Esophagus muscularis mucosa (tissue), 4 donors: Measurements from ENCODE around the gene MRPS11. TPM values are rescaled to one million over a fixed set of nuclear protein-coding genes. Genes with fewer than 3 reads are reported as not detected.

ENCODE experiments used
- DNase-seq: peaks from one replicate; pipeline ENCODE4 v3.0.0-alpha.2; 2017; ENCODE audit errors: extremely low spot score
- H3K27ac ChIP-seq, 4 donors: fragments of 200-600 bp; sonication (generic); replicated peaks in 1 of 4; 1 replicate in 3 of 4; 2 replicates in 1 of 4; pipeline ENCODE4 v1.5.1; 2016 to 2019; ENCODE audit warnings: mild to moderate bottlenecking in 1 of 4
- H3K27me3 ChIP-seq, 4 donors: fragments of 200-600 bp; sonication (generic); one replicate each; pipeline versions ENCODE4 v1.5.1 to v1.6.0; 2016 to 2019
- H3K36me3 ChIP-seq, 4 donors: fragments of 200-600 bp; sonication (generic); one replicate each; pipeline ENCODE4 v1.5.1; 2016 to 2019
- H3K4me1 ChIP-seq, 4 donors: fragments of 200-600 bp; sonication (generic); one replicate each; pipeline ENCODE4 v1.5.1; 2016 to 2019
- H3K4me3 ChIP-seq, 4 donors: fragments of 200-600 bp; sonication (generic); 1 replicate in 2 of 4; 2 replicates in 2 of 4; pipeline ENCODE4 v1.5.1; 2016 to 2019; ENCODE audit warnings: mild to moderate bottlenecking in 4 of 4, moderate library complexity in 1 of 4
- H3K9me3 ChIP-seq, 4 donors: fragments of 200-600 bp; sonication (generic); 1 replicate in 3 of 4; 2 replicates in 1 of 4; pipeline ENCODE4 v1.5.1; 2016 to 2019
- EP300 ChIP-seq: sonication (generic); formaldehyde crosslinking; IDR thresholded peaks from one replicate; pipeline ENCODE4 v1.6.1; 2017; ENCODE audit warnings: antibody characterized with exemption
- POLR2A ChIP-seq: fragments of 450-650 bp; IDR thresholded peaks from one replicate; pipeline ENCODE4 v1.6.1; 2017; ENCODE audit warnings: antibody characterized with exemption, moderate library complexity, mild to moderate bottlenecking, low read depth
- POLR2AphosphoS5 ChIP-seq, 2 donors: sonication (generic); formaldehyde crosslinking; IDR thresholded peaks; one replicate each; pipeline ENCODE4 v1.6.1; 2017; ENCODE audit warnings: antibody characterized with exemption in 2 of 2
- WGBS: methylation state at CpG from one replicate; pipeline ENCODE4 v1.1.5; 2018; 5-methylcytosine and 5-hydroxymethylcytosine counted together
- intact Hi-C: fragments of 100-400 bp; cut with DNase I; formaldehyde crosslinking; loops from one replicate; pipeline ENCODE4 v1.15.1; 2023
- total RNA-seq, 4 donors: library from RNA; depleted of rRNA; stranded (reverse); fragments of >200 nt; gene quantifications; one replicate each; pipeline versions ENCODE4 v1.1.0 to v1.2.1, GENCODE V29; 2016
- TF ChIP-seq, protein P1 (sequence below), 3 experiments: fragments of 200-600 bp in 2 of 3; fragments of 450-650 bp in 1 of 3; sonication (generic) in 2 of 3; IDR thresholded peaks; one replicate each; pipeline ENCODE4 v1.5.1; 2017 to 2019; ENCODE audit warnings: antibody characterized with exemption in 3 of 3, mild to moderate bottlenecking in 2 of 3, moderate library complexity in 1 of 3

Gene MRPS11
- total RNA-seq, 4 donors from 2014 or later: 25.7 to 44.9 (median 34.2) TPM

DNA sequence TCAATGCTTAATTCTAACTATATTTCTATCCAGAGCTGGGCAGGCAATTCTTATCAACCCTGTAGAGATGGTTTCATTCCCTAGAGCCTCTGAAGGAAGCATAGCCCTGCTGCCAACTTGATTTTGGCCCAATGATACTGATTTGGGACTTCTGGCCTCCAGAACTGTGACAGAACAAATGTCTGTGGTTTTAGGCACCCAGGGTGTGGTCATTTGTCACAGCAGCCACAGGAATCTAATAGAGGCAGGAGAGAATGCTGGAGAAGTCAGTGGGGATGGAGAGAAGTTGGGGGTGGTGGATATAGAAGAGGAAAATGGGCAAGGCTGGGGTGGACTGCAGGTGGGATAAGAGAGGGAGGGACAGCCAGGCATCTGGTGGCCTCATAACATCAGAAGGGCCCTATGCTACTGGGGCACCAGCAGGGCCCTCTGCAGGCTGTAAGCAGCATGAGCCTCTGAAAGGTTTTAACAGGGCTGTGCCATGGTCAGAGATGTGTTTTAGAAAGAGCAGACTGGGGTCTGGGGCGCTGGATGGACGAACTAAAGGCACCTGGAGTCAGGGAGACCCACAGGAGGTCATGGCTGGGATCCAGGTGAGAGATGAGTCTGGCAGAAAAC lies 19.8 kb downstream of the MRPS11 start:
- Histone ChIP-seq H3K4me3 (no peak overlapping the region), H3K27ac (no peak overlapping the region), H3K36me3 (no peaks in the 10 kb centered on the region), H3K4me1 (no peaks in the 10 kb centered on the region), H3K9me3 (no peaks in the 10 kb centered on the region), H3K27me3 (no peaks in the 10 kb centered on the region)
- intact Hi-C loops: no loop called here
- no peak for TF ChIP-seq EP300
- TF ChIP-seq, protein P1, sequence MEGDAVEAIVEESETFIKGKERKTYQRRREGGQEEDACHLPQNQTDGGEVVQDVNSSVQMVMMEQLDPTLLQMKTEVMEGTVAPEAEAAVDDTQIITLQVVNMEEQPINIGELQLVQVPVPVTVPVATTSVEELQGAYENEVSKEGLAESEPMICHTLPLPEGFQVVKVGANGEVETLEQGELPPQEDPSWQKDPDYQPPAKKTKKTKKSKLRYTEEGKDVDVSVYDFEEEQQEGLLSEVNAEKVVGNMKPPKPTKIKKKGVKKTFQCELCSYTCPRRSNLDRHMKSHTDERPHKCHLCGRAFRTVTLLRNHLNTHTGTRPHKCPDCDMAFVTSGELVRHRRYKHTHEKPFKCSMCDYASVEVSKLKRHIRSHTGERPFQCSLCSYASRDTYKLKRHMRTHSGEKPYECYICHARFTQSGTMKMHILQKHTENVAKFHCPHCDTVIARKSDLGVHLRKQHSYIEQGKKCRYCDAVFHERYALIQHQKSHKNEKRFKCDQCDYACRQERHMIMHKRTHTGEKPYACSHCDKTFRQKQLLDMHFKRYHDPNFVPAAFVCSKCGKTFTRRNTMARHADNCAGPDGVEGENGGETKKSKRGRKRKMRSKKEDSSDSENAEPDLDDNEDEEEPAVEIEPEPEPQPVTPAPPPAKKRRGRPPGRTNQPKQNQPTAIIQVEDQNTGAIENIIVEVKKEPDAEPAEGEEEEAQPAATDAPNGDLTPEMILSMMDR (IDR thresholded peaks at IDR 0.05): no peak
- no peak for TF ChIP-seq POLR2A
- TF ChIP-seq POLR2AphosphoS5 (IDR thresholded peaks at IDR 0.05): no peak
- 70% methylated on average over 2 of the region's 2 CpGs for WGBS
- no peak for DNase-seq

DNA sequence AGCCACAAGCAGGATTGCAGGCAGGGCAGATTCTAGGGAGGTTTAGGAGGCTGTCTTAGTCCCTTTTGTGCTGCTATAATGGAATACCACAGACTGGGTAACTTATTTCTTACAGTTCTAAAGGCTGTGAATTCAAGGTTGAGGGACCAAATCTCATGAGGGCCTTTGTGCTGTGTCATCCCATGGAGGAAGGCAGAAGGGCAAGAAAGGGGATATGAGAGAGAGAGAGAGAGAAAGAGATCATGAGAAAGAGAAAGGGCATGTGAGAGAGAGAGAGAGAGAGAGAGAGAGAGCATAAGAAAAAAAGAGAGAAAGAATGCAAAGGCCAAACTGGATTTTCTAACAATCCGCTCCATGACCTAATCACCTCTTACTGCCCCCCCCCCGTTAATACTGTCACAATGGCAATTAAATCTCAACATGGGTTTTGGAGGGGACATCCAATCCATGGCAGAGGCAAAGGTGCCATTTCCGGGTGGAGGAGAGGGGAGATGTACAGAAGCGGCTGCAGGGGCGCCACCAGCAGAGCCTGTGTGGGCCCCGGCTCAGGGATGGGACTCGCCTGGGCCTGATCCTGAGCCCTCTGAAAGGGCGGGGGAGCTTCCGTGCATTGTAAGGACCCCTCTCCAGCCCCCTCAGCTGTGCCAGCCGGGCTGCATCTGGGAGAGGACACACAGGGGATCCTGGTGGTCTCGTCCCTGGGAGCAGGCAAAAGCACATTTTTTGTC lies 20.5 kb downstream of the MRPS11 start:
- H3K27ac ChIP-seq: no peak overlapping the region
- TF ChIP-seq POLR2AphosphoS5 (IDR thresholded peaks at IDR 0.05) (no peak), EP300 (no peak), POLR2A (no peak)
- TF ChIP-seq, protein P1 (IDR thresholded peaks at IDR 0.05): no peak
- no peaks in the 10 kb centered on the region for H3K27me3 ChIP-seq
- no peaks in the 10 kb centered on the region for H3K9me3 ChIP-seq
- no peaks in the 10 kb centered on the region for H3K4me1 ChIP-seq
- intact Hi-C loops: no loop called here
- H3K4me3 ChIP-seq: no peak overlapping the region
- 68% methylated on average over 5 of the region's 11 CpGs for WGBS
- H3K36me3 ChIP-seq: no peaks in the 10 kb centered on the region
- DNase-seq: no peak

DNA sequence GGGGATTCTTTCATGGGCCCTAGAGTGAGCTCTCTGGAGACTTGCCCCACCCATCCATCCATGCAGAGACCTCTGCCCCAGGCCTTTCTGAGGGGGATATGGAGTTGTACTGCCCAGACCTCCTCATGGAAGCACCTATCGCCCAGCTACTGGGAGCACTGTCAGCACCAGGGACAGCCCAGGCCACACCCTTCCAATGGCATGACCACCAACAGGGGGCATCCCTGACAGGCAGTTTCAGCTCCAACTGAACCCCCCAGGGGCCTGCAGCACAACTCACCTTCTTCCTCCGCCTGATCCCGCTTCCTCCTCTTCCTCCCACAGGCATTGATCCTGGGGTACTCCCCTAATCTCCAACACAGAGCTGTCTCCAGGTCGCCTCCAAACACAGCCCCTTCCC lies 21.8 kb downstream of the MRPS11 start:
- WGBS: no CpG with 5 or more reads among the region's 4 CpGs

DNA sequence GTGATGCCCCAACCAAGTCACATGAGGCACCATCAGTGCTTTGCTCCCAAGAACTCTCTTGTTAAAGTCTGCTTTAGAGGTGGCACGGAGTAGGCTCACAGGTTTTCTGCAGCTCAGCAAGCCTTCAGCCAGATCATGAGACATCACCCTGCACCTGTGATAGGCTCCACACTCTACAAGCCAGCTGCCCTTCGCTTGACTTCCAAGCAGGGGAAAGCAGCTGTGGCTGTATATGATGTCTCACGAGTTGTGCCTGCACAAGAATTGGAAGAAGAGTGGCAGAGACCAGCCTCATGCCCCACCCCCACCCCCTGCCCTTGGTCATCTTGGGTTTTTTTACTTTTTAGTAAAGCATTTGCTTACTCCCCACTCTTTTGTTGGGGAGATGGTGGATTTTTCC lies 22.5 kb downstream of the MRPS11 start:
- H3K36me3 ChIP-seq: peaks cover 0 to 12% (median 2%) of the 10 kb centered on the region in 4 donors
- WGBS: 94% methylated on average over 3 of the region's 3 CpGs
- H3K4me1 ChIP-seq: no peaks in the 10 kb centered on the region
- TF ChIP-seq POLR2A (no peak), EP300 (no peak), POLR2AphosphoS5 (IDR thresholded peaks at IDR 0.05) (no peak)
- TF ChIP-seq, protein P1 (IDR thresholded peaks at IDR 0.05): no peak
- intact Hi-C loops: no loop called here
- H3K9me3 ChIP-seq: no peaks in the 10 kb centered on the region
- no peak overlapping the region for H3K27ac ChIP-seq
- no peak overlapping the region for H3K4me3 ChIP-seq
- no peaks in the 10 kb centered on the region for H3K27me3 ChIP-seq
- no peak for DNase-seq

More for the DNA sequence above, 21.8 kb downstream of the MRPS11 start:
- no peak overlapping the region for H3K27ac ChIP-seq
- H3K4me3 ChIP-seq: no peak overlapping the region
- no peak for DNase-seq
- TF ChIP-seq EP300: no peak
- no peaks in the 10 kb centered on the region for H3K4me1 ChIP-seq
- H3K36me3 ChIP-seq: peaks cover 0 to 6% (median 2%) of the 10 kb centered on the region in 4 donors
- intact Hi-C loops: no loop called here
- H3K27me3 ChIP-seq: no peaks in the 10 kb centered on the region
- no peaks in the 10 kb centered on the region for H3K9me3 ChIP-seq

DNA sequence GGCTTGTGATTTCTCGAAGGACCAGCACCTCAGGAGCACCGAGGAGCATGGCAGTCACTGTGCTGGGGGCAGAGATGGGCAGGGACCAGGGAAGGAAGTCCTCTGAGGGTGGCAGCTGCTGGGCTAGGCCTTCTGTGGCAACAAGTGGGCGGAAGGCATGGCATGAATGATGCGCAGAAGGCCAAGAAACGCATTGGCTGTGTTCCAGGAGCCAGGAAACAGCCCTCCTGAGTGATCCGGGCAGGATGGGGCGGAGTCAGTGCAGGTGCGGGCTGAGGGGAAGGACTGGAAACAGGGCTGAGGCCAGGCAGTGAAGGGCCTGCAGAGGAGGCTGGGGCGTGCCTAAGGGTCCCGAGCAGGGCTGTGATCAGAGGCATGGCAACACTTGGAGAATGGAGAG lies 23.6 kb downstream of the MRPS11 start:
- peaks cover 0 to 22% (median 2%) of the 10 kb centered on the region in 4 donors for H3K36me3 ChIP-seq
- 93% methylated on average over 3 of the region's 10 CpGs for WGBS

More for the DNA sequence above, 23.6 kb downstream of the MRPS11 start:
- TF ChIP-seq POLR2AphosphoS5 (IDR thresholded peaks at IDR 0.05): no peak
- TF ChIP-seq, protein P1 (IDR thresholded peaks at IDR 0.05): no peak
- TF ChIP-seq POLR2A: no peak
- no peak for TF ChIP-seq EP300
- Histone ChIP-seq H3K4me3 (no peak overlapping the region), H3K4me1 (no peaks in the 10 kb centered on the region), H3K27me3 (no peaks in the 10 kb centered on the region), H3K9me3 (no peaks in the 10 kb centered on the region), H3K27ac (no peak overlapping the region)
- intact Hi-C loops: no loop called here
- no peak for DNase-seq
